GM20431 (cell line): Measurements from ENCODE around the gene MAGEB4.
"Not testable (repeated sequence)": the region's sequence is repeated elsewhere in the genome, so short reads cannot be mapped to it uniquely, and the experiment has no call there.

Experiments used
- in situ Hi-C: fragments of 300-500 bp; cut with MseI, MboI; formaldehyde crosslinking; loops from one replicate; pipeline ENCODE4 v1.15.0; 2020; ENCODE audit warnings: low sequenced_read_pairs; ENCODE audit not compliant: unreplicated experiment

Gene MAGEB4

GRCh38 chrX:30241724-30242415 is at the start of gene MAGEB4:
Gene MAGEB4 (plus strand): TSS chrX:30242000. CDS start chrX:30242136, 136 bp downstream.
- in situ Hi-C loops: no loop called here

- in situ Hi-C loops: not testable (repeated sequence)
These were observed 47.9 kb upstream of the MAGEB4 start for GRCh38 chrX:30193910-30194309.

- in situ Hi-C loops: no loop called here
These were observed 45.5 kb upstream of the MAGEB4 start for GRCh38 chrX:30196322-30196721.

- in situ Hi-C loops: no loop called here
These were observed 29.6 kb upstream of the MAGEB4 start for GRCh38 chrX:30212172-30212571.

GRCh38 chrX:30215357-30215843 is 26.4 kb upstream of the MAGEB4 start, which contains the start of gene MAGEB2:
Gene MAGEB2 (plus strand): TSS chrX:30215563. CDS start chrX:30218581, 3,018 bp downstream.
- in situ Hi-C loops: no loop called here

- in situ Hi-C loops: no loop called here
These were observed 24.3 kb upstream of the MAGEB4 start for GRCh38 chrX:30217465-30217864.

- in situ Hi-C loops: no loop called here
These were observed 22.4 kb upstream of the MAGEB4 start for GRCh38 chrX:30219372-30219771.

GRCh38 chrX:30220661-30221060 is 21.1 kb upstream of the MAGEB4 start:
- in situ Hi-C loops: no loop called here

- in situ Hi-C loops: no loop called here
These were observed 17.3 kb upstream of the MAGEB4 start for GRCh38 chrX:30224536-30224935.

GRCh38 chrX:30228526-30228925 is 13.3 kb upstream of the MAGEB4 start:
- in situ Hi-C loops: no loop called here

- in situ Hi-C loops: no loop called here
These were observed 11.4 kb upstream of the MAGEB4 start, which contains the start of gene MAGEB3 for GRCh38 chrX:30230395-30230794. Gene MAGEB3 (plus strand): TSS chrX:30230657. CDS start chrX:30235925, 5,268 bp downstream.

GRCh38 chrX:30246769-30247489 is 5.1 kb downstream of the MAGEB4 start, which contains the start of gene MAGEB1:
Gene MAGEB1 (plus strand): TSS chrX:30247146. CDS start chrX:30250494, 3,348 bp downstream.
- in situ Hi-C loops: no loop called here

- in situ Hi-C loops: no loop called here
These were observed 7.1 kb downstream of the MAGEB4 start for GRCh38 chrX:30248854-30249253.

- in situ Hi-C loops: no loop called here
These were observed 11.5 kb downstream of the MAGEB4 start for GRCh38 chrX:30253257-30253656.

GRCh38 chrX:30259927-30260326 is 18.1 kb downstream of the MAGEB4 start:
- in situ Hi-C loops: no loop called here

- in situ Hi-C loops: no loop called here
These were observed 19.2 kb downstream of the MAGEB4 start for GRCh38 chrX:30261012-30261411.

- in situ Hi-C loops: no loop called here
These were observed 21.0 kb downstream of the MAGEB4 start for GRCh38 chrX:30262763-30263162.

GRCh38 chrX:30270639-30271038 is 28.8 kb downstream of the MAGEB4 start:
- in situ Hi-C loops: no loop called here

- in situ Hi-C loops: loop anchor here (25.0 kb wide), 1 partner anchor 212 kb away; no protein-coding TSS in a partner anchor
These were observed 33.7 kb downstream of the MAGEB4 start for GRCh38 chrX:30275498-30275897.

- in situ Hi-C loops: loop anchor here (25.0 kb wide), 1 partner anchor 209 kb away; no protein-coding TSS in a partner anchor
These were observed 36.6 kb downstream of the MAGEB4 start for GRCh38 chrX:30278365-30278764.

GRCh38 chrX:30280428-30280827 is 38.6 kb downstream of the MAGEB4 start:
- in situ Hi-C loops: loop anchor here (25.0 kb wide), 1 partner anchor 207 kb away; no protein-coding TSS in a partner anchor
